Calu3 (cell line): ENCODE results near the gene GUCD1. TPM values are rescaled to one million over a fixed set of nuclear protein-coding genes. Genes with fewer than 3 reads are reported as not detected.
A peak's percentile ranks its signal among the peaks of the same experiment; 100 is the strongest.

Source experiments
- BruUV-seq: library from RNA; stranded (reverse); fragments of 400-500 nt; replicated peaks from 2 replicates; lab custom pipeline; 2021; lab: Mats Ljungman, UMichigan
- CTCF ChIA-PET: fragments of 300-600 bp; sonication (Branson Sonifier 250); formaldehyde crosslinking; loops from one replicate; lab custom pipeline; 2022; ENCODE audit warnings: antibody characterized with exemption; lab: Charles Lee
- DNase-seq: peaks from one replicate; pipeline ENCODE4 v3.0.0; 2022
- H3K27ac Mint-ChIP-seq: one replicate; pipeline ENCODE4 v1.8.0; 2022; ENCODE audit warnings: mixed read lengths; ENCODE audit not compliant: unreplicated experiment
- H3K27me3 Mint-ChIP-seq: one replicate; pipeline ENCODE4 v1.8.0; 2022; ENCODE audit warnings: mixed read lengths; ENCODE audit not compliant: unreplicated experiment
- H3K36me3 Mint-ChIP-seq: one replicate; pipeline ENCODE4 v1.8.0; 2022; ENCODE audit warnings: mild to moderate bottlenecking, moderate library complexity, mixed read lengths; ENCODE audit not compliant: insufficient read depth, unreplicated experiment
- H3K4me1 Mint-ChIP-seq: one replicate; pipeline ENCODE4 v1.8.0; 2022; ENCODE audit warnings: mild to moderate bottlenecking, low read depth, mixed read lengths; ENCODE audit not compliant: unreplicated experiment
- H3K4me3 Mint-ChIP-seq: one replicate; pipeline ENCODE4 v1.8.0; 2022; ENCODE audit warnings: mild to moderate bottlenecking, low read depth, moderate library complexity, mixed read lengths; ENCODE audit not compliant: unreplicated experiment
- H3K9me3 Mint-ChIP-seq: one replicate; pipeline ENCODE4 v1.8.0; 2022; ENCODE audit warnings: low read depth, mixed read lengths; ENCODE audit not compliant: unreplicated experiment
- intact Hi-C: fragments of 100-400 bp; cut with micrococcal nuclease; formaldehyde crosslinking; loops from one replicate; pipeline ENCODE4 v1.10.0; 2022; ENCODE audit not compliant: unreplicated experiment
- total RNA-seq: library from RNA; stranded (reverse); gene quantifications from 2 replicates; pipeline ENCODE4 v1.2.3, GENCODE V29; 2022
- TF ChIP-seq, protein P1 (sequence below): fragments of 200-600 bp; IDR thresholded peaks from one replicate; pipeline ENCODE4 v1.8.0; 2022; ENCODE audit warnings: antibody characterized with exemption; ENCODE audit not compliant: unreplicated experiment

Gene GUCD1
- total RNA-seq, 1 experiment from 2014 or later, result 130 TPM

DNA sequence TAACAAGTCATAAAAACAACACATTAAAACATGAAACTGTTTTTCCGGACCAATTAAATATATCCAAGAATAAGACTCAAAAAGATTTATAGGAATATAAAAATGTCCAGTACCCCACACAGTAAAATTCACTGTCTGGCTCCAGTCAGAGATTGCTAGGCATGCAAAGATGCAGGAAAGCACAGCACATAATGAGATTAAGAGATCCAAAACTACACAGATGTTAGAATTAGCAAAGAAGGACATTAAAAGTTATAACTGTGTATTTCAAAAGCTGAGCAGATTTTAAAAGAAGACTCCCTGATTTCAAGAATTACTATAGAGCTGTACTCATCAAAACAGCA, 24.3 kb upstream of the GUCD1 start:
- Mint-ChIP-seq H3K27ac (peak overlapping the region; percentile 18), H3K36me3 (peaks cover 55% of the 10 kb centered on the region), H3K4me1 (peaks cover 62% of the 10 kb centered on the region), H3K9me3 (no peaks in the 10 kb centered on the region), H3K4me3 (no peak overlapping the region), H3K27me3 (no peaks in the 10 kb centered on the region)
- CTCF ChIA-PET, result no interaction called here
- no TSS peak for BruUV-seq
- intact Hi-C loops, result no loop called here
- DNase-seq, result no peak
- TF ChIP-seq, protein P1, sequence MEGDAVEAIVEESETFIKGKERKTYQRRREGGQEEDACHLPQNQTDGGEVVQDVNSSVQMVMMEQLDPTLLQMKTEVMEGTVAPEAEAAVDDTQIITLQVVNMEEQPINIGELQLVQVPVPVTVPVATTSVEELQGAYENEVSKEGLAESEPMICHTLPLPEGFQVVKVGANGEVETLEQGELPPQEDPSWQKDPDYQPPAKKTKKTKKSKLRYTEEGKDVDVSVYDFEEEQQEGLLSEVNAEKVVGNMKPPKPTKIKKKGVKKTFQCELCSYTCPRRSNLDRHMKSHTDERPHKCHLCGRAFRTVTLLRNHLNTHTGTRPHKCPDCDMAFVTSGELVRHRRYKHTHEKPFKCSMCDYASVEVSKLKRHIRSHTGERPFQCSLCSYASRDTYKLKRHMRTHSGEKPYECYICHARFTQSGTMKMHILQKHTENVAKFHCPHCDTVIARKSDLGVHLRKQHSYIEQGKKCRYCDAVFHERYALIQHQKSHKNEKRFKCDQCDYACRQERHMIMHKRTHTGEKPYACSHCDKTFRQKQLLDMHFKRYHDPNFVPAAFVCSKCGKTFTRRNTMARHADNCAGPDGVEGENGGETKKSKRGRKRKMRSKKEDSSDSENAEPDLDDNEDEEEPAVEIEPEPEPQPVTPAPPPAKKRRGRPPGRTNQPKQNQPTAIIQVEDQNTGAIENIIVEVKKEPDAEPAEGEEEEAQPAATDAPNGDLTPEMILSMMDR, result no peak

DNA sequence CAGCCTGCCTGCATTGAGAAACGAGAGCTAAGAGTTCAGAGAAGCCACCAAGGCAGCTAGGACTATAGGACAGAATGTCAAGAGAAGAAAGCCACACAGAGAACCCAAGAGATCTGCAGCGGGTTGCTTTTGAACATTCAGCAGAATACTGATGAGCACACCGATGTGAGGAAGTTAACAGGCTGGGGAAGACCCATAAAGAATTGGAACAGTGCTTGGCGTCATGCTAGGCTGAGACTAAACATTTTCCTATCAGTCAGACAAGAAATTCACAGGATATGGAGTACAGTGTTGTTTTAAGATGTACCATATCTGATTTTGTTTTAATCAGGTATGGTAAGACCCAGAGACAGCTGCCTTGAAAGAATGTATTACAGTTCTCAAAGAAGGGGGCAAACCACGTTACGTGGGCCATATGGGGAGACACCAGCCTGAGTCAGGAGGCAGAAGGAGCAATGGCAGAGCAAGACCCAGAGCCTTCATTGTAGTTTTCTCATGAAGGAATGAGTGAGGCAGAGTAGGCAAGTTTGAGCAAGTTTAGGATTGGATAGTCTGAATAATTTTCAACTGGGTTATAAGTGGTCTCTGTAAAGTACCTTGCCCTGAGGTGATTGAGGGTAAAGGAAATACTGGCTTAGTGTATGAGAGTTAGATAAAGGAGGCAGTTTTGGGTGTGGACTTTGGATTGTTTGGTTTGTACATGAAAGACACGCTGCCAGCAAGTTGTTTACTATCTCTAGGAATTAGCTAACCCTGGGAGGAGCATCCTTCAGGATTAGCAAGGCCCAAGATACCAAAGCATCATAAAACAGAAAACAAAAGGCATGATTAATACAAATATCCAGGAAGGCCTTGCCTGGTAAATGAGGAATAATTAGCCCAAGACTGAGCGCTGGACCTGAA, 23.7 kb upstream of the GUCD1 start:
- BruUV-seq, result no TSS peak
- peak overlapping the region; percentile 4 for H3K4me3 Mint-ChIP-seq
- peaks cover 55% of the 10 kb centered on the region for H3K4me1 Mint-ChIP-seq
- CTCF ChIA-PET, result no interaction called here
- no peaks in the 10 kb centered on the region for H3K27me3 Mint-ChIP-seq
- TF ChIP-seq, protein P1, result no peak
- peak overlapping the region; percentile 18 for H3K27ac Mint-ChIP-seq
- intact Hi-C loops, result no loop called here
- no peak for DNase-seq
- peaks cover 49% of the 10 kb centered on the region for H3K36me3 Mint-ChIP-seq
- no peaks in the 10 kb centered on the region for H3K9me3 Mint-ChIP-seq

DNA sequence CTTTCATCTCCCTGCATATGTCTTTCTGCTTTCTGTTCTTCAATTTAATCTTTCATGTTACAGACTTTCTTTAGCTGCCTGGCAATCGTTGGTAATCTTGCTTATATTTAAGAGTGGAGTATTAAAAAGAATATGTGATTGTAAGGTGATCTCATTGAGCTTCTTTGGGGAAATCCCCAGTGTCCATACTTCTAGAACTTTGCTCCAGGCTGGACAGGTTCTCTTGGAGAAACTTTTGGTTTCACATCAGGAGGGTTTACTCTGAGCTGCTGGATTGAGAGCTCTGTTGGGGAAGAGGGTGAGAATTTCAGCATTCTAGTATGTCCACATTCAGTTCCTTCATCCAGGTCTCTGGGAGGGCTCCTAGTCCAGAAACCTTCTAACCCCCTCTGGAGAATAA, 21.8 kb upstream of the GUCD1 start:
- intact Hi-C loops, result no loop called here
- Mint-ChIP-seq H3K4me3 (no peak overlapping the region), H3K27me3 (no peaks in the 10 kb centered on the region), H3K36me3 (peaks cover 55% of the 10 kb centered on the region), H3K9me3 (no peaks in the 10 kb centered on the region), H3K27ac (no peak overlapping the region), H3K4me1 (peaks cover 48% of the 10 kb centered on the region)
- CTCF ChIA-PET, result interaction anchor here (1.0 kb wide), 1 partner anchor 12 kb away, joined by 7 read pairs; no protein-coding TSS in a partner anchor
- TF ChIP-seq, protein P1, result no peak
- BruUV-seq, result no TSS peak
- no peak for DNase-seq

DNA sequence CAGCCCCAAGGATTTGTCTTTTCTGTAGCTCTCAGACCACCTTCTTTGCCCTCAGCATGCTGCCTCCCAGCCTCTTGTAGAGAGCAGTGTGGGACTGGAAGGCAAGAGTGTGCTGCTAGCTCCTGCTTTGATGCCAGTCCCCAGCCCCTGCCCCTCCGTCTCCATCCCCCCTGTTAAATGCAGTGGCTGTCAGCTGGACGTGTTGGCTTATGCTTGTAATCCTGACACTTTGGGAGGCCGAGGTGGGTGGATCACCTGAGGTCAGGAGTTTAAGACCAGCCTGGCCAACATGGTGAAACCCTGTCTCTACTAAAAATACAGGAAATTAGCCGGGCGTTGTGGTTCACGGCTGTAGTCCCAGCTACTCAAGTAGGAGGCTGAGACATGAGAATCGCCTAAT, 16.3 kb upstream of the GUCD1 start:
- Mint-ChIP-seq H3K9me3 (no peaks in the 10 kb centered on the region), H3K36me3 (peaks cover 56% of the 10 kb centered on the region), H3K27me3 (no peaks in the 10 kb centered on the region), H3K27ac (no peak overlapping the region), H3K4me1 (peaks cover 9% of the 10 kb centered on the region), H3K4me3 (no peak overlapping the region)
- BruUV-seq, result no TSS peak
- CTCF ChIA-PET, result no interaction called here
- intact Hi-C loops, result no loop called here
- no peak for DNase-seq
- TF ChIP-seq, protein P1, result no peak
